Spinal cord (tissue), 10 donors: ENCODE measurements around the gene MED4. TPM values are rescaled to one million over a fixed set of nuclear protein-coding genes. Genes with fewer than 3 reads are reported as not detected.

Experiments
- DNase-seq, 6 donors: peaks; one replicate each; pipeline versions ENCODE4 v3.0.0 to v3.0.0-alpha.2; 2013 to 2015; ENCODE audit warnings: low spot score in 6 of 6, low read depth in 4 of 6
- H3K27ac ChIP-seq: one replicate; pipeline ENCODE4 v1.5.1; 2013; ENCODE audit warnings: low read depth, low read length, control low read depth
- H3K27me3 ChIP-seq: one replicate; pipeline ENCODE4 v1.6.1; 2013; ENCODE audit warnings: low read length; ENCODE audit not compliant: control insufficient read depth, insufficient read depth
- H3K36me3 ChIP-seq: one replicate; pipeline ENCODE4 v1.6.1; 2013; ENCODE audit warnings: low read length; ENCODE audit not compliant: control insufficient read depth, insufficient read depth
- H3K4me1 ChIP-seq: one replicate; pipeline ENCODE4 v1.6.1; 2013; ENCODE audit warnings: low read length; ENCODE audit not compliant: control insufficient read depth, insufficient read depth
- H3K4me3 ChIP-seq: one replicate; pipeline ENCODE4 v1.5.1; 2013; ENCODE audit warnings: low read depth, low read length, control low read depth
- H3K9me3 ChIP-seq: one replicate; pipeline ENCODE4 v1.6.1; 2013; ENCODE audit warnings: low read length; ENCODE audit not compliant: control insufficient read depth, insufficient read depth
- WGBS: methylation state at CpG from one replicate; pipeline ENCODE4 v1.1.5; 2013; ENCODE audit warnings: missing lambda C conversion rate; ENCODE audit not compliant: insufficient coverage; 5-methylcytosine and 5-hydroxymethylcytosine counted together
- polyA plus RNA-seq, 2 donors: library from polyadenylated mRNA; unstranded; fragments of 120-200 nt; gene quantifications; one replicate each; pipeline ENCODE4 v1.2.1, GENCODE V29; 2013; ENCODE audit not compliant: insufficient read length in 2 of 2
- total RNA-seq, 2 donors: library from RNA; depleted of rRNA in 1 of 2; stranded (reverse); fragments of 120-200 nt in 1 of 2; fragments of >200 nt in 1 of 2; gene quantifications; one replicate each; pipeline versions ENCODE4 v1.2.3 to v1.2.4, GENCODE V29; 2013 to 2014
- donor health status: healthy.

Gene MED4
- total and polyA plus RNA-seq, 4 donors = 44.7 to 73.7 (median 54.0) TPM

- Histone ChIP-seq H3K4me1 (no peaks in the 10 kb centered on the region), H3K9me3 (no peaks in the 10 kb centered on the region), H3K27me3 (no peaks in the 10 kb centered on the region), H3K36me3 (no peaks in the 10 kb centered on the region), H3K4me3 (no peak overlapping the region), H3K27ac (no peak overlapping the region)
- WGBS = 60% methylated on average over 2 of the region's 4 CpGs
- no peak for DNase-seq
These were observed 13.2 kb upstream of the MED4 start for GRCh38 chr13:48108106-48108505.

GRCh38 chr13:48097793-48098192 is 2.9 kb upstream of the MED4 start:
- H3K27me3 ChIP-seq = no peaks in the 10 kb centered on the region
- no peak overlapping the region for H3K4me3 ChIP-seq
- H3K27ac ChIP-seq = no peak overlapping the region
- no peak for DNase-seq
- no peaks in the 10 kb centered on the region for H3K9me3 ChIP-seq
- peaks cover 3% of the 10 kb centered on the region for H3K36me3 ChIP-seq
- 78% methylated on average over 1 of the region's 4 CpGs for WGBS
- H3K4me1 ChIP-seq = peaks cover 3% of the 10 kb centered on the region

DNA sequence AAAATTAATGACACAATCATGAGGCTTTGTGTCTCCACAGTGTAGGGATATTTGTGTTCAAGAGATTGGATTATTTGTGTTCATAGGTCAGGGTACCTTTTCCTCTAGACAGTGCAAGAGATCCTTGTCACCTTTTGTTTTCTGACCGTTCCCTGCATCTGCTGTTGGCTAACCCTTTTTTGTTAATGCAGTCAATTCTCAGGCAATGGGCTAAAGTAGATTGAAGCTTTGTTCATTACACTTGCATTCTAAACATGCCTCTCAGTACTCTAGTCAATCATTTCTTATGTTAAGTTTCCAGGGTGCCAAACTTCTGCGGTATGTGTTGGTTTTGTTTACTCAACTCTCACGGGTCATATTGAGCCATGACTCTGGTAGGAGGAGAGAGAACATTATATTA is 1.8 kb upstream of the MED4 start:
- H3K4me3 ChIP-seq = no peak overlapping the region
- H3K27ac ChIP-seq = no peak overlapping the region
- no peaks in the 10 kb centered on the region for H3K9me3 ChIP-seq
- H3K27me3 ChIP-seq = no peaks in the 10 kb centered on the region
- DNase-seq = no peak
- H3K4me1 ChIP-seq = peaks cover 3% of the 10 kb centered on the region
- peaks cover 3% of the 10 kb centered on the region for H3K36me3 ChIP-seq
- 40% methylated on average over 1 of the region's 3 CpGs for WGBS

- Histone ChIP-seq H3K27ac (peak overlapping the region; percentile 84), H3K36me3 (peaks cover 3% of the 10 kb centered on the region), H3K9me3 (no peaks in the 10 kb centered on the region), H3K4me3 (peak overlapping the region; percentile 94), H3K27me3 (no peaks in the 10 kb centered on the region), H3K4me1 (peaks cover 3% of the 10 kb centered on the region)
- peak in 1 of 6 donors; percentile 0 for DNase-seq
- WGBS = 0% methylated on average over 11 of the region's 14 CpGs
These were observed 512 bp downstream of the MED4 start for GRCh38 chr13:48094404-48094780.

DNA sequence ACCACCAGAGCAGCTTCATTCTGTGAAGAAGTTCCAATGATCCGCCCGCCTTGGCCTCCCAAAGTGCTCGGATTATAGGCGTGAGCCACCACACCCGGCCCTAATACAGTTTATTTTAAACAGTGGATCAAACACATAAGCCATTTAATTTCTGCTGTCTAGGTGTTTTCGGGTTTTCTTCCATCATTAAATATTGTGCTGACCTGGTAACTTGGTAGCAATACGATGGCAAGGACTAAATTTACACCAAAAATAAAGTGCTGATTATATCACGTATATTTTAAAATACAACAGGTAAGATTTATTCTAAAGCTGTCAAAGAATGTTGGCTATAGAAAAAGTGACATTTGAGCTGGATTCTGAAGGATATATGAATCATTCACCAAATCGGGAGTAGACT is 1.3 kb downstream of the MED4 start:
- no peak overlapping the region for H3K27ac ChIP-seq
- no peaks in the 10 kb centered on the region for H3K9me3 ChIP-seq
- no peaks in the 10 kb centered on the region for H3K27me3 ChIP-seq
- H3K4me1 ChIP-seq = peaks cover 3% of the 10 kb centered on the region
- peaks cover 3% of the 10 kb centered on the region for H3K36me3 ChIP-seq
- WGBS = no CpG with 5 or more reads among the region's 9 CpGs
- H3K4me3 ChIP-seq = peak overlapping the region; percentile 94
- DNase-seq = no peak

DNA sequence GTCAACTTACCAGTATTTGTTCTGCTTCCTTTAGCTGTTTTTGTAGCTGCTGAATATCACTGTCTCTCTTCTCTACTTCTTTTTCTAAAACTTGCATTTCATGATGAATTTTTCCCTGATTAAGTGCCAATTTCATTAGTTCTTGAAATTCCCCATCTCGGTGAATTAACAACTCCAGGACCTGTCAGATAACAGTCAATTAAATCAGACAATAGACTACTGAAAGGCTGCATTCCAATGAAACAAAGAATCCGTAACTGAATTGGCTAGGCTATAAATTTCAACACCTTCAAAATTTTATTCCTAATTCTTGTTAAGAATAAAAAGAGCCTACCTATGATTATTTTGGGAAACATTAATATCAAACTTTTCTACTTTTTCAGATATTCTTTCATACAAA is 8.6 kb downstream of the MED4 start:
- H3K4me1 ChIP-seq = no peaks in the 10 kb centered on the region
- H3K27ac ChIP-seq = no peak overlapping the region
- WGBS = 0% methylated on average over 1 of the region's 2 CpGs

DNA sequence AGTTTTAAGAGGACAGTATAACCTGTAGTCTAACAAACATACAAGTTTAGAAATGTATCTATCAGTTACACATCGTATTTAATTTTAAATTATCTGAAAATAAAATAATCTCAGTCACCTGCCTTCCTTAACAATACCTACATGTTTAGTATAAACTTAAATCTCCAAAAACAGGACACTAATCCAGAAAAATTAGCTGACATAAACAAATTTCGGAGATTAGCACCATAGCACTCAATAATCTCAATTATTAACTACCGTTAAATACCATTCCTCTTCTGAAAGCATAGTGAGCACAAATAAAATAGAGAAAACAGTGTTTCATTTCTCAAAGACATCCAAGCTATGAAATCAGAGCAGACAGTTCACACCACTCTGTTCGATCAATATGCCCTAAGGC is 13.2 kb downstream of the MED4 start:
- peaks cover 37% of the 10 kb centered on the region for H3K36me3 ChIP-seq
- H3K4me1 ChIP-seq = no peaks in the 10 kb centered on the region
- no peaks in the 10 kb centered on the region for H3K9me3 ChIP-seq
- WGBS = no CpG with 5 or more reads among the region's 4 CpGs
- no peak overlapping the region for H3K27ac ChIP-seq
- H3K4me3 ChIP-seq = no peak overlapping the region
- DNase-seq = no peak
- no peaks in the 10 kb centered on the region for H3K27me3 ChIP-seq

More for the DNA sequence above, 8.6 kb downstream of the MED4 start:
- H3K9me3 ChIP-seq = no peaks in the 10 kb centered on the region
- peaks cover 17% of the 10 kb centered on the region for H3K36me3 ChIP-seq
- H3K27me3 ChIP-seq = no peaks in the 10 kb centered on the region
- H3K4me3 ChIP-seq = no peak overlapping the region
- DNase-seq = no peak

DNA sequence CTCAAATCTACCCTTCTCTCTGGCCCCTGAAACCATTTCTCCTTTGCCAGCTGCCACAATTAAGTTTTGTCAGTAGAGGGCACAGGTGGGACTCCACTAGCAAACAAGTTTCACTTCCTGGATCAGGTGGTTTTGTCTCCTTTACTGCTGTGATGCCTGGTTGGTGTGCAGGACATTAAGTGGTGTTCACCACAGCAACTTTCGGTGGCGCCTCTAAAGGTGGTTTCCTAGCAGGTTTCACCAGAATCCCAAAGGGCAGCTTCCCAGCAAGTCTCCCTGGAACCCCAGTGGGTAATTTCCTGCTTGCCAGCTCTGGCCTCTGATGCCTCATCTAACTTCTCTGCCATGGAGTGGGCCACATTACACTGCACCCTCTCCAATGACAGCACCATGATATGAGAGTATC is 16.6 kb downstream of the MED4 start:
- 50% methylated on average over 2 of the region's 2 CpGs for WGBS
- no peaks in the 10 kb centered on the region for H3K27me3 ChIP-seq
- no peaks in the 10 kb centered on the region for H3K9me3 ChIP-seq
- no peak overlapping the region for H3K27ac ChIP-seq
- DNase-seq = no peak
- H3K36me3 ChIP-seq = peaks cover 39% of the 10 kb centered on the region
- no peaks in the 10 kb centered on the region for H3K4me1 ChIP-seq
- H3K4me3 ChIP-seq = no peak overlapping the region

- no peaks in the 10 kb centered on the region for H3K27me3 ChIP-seq
- peaks cover 22% of the 10 kb centered on the region for H3K9me3 ChIP-seq
- peaks cover 42% of the 10 kb centered on the region for H3K36me3 ChIP-seq
- H3K4me1 ChIP-seq = no peaks in the 10 kb centered on the region
- no peak overlapping the region for H3K4me3 ChIP-seq
- no peak for DNase-seq
- WGBS = 100% methylated on average over 1 of the region's 2 CpGs
- no peak overlapping the region for H3K27ac ChIP-seq
These were observed 20.9 kb downstream of the MED4 start for GRCh38 chr13:48074006-48074405.

GRCh38 chr13:48072787-48073186 is 22.1 kb downstream of the MED4 start:
- DNase-seq = no peak
- WGBS = 100% methylated on average over 2 of the region's 2 CpGs
- H3K36me3 ChIP-seq = peaks cover 35% of the 10 kb centered on the region
- no peak overlapping the region for H3K27ac ChIP-seq
- H3K4me1 ChIP-seq = no peaks in the 10 kb centered on the region
- no peaks in the 10 kb centered on the region for H3K27me3 ChIP-seq
- peaks cover 25% of the 10 kb centered on the region for H3K9me3 ChIP-seq
- no peak overlapping the region for H3K4me3 ChIP-seq
